HG03135 (cell line): ENCODE measurements around the gene SMCHD1.

Experiments used
- ATAC-seq: cut with Tn5 transposase; IDR thresholded peaks from one replicate; pipeline ENCODE4 v1.9.1; 2021; ENCODE audit warnings: mild to moderate bottlenecking, moderate library complexity; ENCODE audit not compliant: unreplicated experiment

SMCHD1 gene

GRCh38 chr18:2655178-2655953 lies at the start of gene SMCHD1:
SMCHD1 (plus strand) TSS chr18:2655726; CDS start chr18:2656076, 350 bp downstream.
- ATAC-seq, result peak; percentile 65

DNA sequence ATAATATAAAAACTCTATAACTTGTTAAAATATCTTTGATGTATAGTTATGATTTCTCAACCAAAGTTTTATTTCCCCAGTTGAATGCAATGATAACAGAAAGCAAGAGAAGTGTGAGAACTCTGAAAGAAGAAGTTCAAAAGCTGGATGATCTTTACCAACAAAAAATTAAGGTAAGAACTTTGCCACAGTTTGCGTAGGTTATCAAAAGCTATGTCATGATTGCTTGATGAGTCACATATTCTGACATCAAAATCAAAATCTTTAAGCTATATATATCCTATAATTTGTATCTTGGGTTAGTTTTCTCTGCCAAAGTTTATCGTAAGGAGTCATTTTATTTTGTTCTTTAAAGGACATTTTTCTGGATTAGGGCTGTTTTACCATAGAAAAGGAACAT lies 49.2 kb upstream of the SMCHD1 start:
- no peak for ATAC-seq

DNA sequence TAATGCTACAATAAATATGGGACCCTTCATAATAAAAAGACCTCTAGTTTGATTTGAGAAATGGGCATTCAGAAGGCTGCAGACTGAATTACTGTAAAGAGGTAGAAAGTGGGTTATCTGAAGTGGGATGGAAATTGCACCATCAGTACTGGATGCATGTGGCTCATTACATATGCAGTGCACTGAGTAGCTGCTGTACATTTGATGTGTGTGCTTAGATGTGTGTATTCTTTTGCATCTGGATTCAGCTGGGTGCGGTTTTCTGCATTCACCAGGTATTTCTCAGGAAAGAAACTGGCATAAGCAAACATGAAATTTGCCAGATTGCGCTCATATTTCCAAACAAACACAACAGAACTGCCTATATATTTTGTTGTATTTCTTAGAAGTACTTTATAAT lies 45.9 kb upstream of the SMCHD1 start:
- no peak for ATAC-seq

- no peak for ATAC-seq
These were observed 45.0 kb upstream of the SMCHD1 start for GRCh38 chr18:2610549-2610948.

DNA sequence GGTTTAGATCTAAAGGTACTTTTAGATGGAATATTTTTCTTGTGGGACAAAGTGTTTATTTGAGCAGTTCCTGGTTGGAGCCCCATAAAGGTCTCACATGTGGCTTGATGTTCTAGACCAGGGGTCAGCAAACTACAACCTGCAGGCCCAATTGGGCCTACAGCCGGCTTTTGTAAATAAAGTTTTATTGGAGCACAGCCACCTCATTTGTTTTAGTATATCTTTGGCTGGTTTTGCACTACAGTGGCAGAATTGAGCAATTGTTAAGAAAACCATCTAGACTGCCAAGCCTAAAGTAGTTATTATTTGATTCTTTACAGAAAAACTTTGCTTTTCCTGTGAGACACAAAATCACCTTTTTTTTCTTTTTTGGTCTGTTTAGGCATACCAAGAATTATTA lies 42.5 kb upstream of the SMCHD1 start:
- no peak for ATAC-seq

DNA sequence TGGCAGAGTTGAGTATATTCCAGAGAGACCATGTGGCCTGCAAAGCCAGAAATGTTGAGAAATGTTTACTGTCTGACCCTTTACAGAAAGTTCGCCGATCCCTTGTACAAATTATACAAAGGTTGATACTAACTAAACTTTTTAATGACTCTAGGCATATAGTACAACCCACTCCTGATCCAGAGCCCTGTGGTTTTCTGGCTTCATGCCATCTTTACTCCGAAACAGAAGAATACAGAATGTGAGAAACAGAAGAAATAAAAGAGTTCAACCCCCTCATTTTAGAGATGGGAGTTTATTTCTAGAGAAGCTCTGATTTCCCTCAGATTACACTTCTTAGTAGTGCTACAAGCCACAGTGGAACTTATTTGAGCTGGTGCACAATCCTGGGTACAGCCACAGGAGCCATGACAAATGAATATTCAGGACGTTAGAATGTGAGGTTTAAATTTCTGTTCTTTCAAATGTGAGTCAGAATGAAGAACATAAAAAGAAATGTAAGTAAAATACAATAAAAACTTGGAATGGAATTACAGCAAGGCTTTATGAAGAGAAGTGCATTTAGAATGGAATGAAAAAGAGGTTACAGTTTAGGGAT lies 38.0 kb upstream of the SMCHD1 start:
- no peak for ATAC-seq

DNA sequence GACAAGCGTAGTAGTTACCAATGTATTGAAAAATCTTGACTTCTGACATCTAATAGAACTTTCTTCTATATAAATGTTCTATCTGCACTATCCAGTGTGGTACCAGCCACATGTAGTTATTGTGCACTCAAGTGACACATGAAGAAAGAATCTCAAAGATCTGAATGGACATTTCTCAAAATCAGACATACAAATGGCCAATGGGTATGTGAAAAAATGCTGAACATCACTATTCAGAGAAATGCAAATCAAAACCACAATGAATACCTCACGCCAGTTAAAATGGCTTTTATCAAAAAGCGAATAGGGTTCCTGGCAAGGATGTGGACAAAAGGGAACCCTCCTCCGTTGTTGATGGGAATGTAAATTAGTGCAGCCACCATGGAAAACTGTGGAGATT lies 37.5 kb upstream of the SMCHD1 start:
- no peak for ATAC-seq

GRCh38 chr18:2625217-2625616 lies 30.3 kb upstream of the SMCHD1 start:
- ATAC-seq, result no peak

DNA sequence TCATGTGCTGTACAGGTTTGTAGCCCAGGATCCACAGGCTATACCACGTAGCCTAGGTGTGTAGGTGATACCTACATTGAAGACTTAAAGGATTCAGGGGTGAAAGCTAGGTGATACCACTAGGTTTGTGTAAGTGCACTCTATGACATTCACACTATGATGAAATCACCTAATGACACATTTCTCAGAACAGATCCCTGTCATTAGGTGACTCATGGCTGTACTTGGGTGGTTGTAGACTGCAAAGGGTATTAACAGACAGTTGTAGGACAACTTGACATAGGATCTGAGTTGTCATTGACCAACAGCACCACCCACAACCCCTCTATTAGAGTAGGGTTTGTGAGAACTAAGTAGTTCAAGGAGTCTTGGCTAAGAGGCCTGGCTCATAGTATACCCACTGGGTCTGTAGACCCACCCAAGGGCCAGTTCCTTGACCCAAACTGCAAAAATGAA lies 27.7 kb upstream of the SMCHD1 start:
- no peak for ATAC-seq

- ATAC-seq, result no peak
These were observed 26.5 kb upstream of the SMCHD1 start for GRCh38 chr18:2629003-2629402.

DNA sequence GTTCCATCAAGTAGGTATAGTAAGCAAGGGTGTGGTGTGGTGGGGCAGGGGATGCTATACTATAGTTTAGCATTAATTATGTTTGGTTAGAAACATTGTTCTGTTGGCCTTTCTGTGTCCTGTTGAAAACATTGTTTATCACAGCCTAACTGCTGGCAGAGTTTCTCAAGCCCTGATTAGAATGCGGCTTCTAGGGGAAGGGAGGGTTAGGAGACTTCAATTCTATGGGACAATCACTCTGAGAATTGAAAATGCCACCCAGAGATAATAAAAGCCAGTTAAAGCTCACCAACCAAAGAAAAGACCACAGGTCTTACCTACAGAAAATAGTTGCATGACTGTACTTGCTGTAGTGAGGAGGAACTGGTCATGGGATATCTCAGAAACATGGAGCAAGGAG lies 19.9 kb upstream of the SMCHD1 start:
- ATAC-seq, result no peak

DNA sequence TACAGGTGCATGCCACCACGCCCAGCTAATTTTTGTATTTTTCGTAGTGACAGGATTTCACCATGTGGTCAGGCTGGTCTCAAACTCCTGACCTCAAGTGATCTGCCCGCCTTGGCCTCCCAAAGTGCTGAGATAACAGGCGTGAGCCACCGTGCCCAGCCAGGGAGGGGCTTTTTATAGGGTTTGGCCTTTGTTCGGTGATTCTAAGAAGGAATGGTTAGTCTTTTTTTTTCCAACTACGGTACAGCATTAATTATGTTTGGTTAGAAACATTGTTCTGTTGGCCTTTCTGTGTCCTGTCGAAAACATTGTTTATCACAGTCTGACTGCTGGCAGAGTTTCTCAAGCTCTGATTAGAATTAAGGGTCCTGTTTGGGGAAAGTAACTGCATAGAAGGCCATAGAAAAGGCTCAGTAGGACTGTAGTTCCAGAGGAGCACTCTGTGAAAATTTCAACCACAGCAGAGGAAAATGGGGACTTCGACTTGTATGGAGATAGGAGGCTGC lies 19.3 kb upstream of the SMCHD1 start:
- peak; percentile 21 for ATAC-seq

- ATAC-seq, result peak; percentile 81
These were observed 13.9 kb upstream of the SMCHD1 start for GRCh38 chr18:2641638-2642037.

GRCh38 chr18:2642771-2643170 lies 12.8 kb upstream of the SMCHD1 start:
- no peak for ATAC-seq

- ATAC-seq, result no peak
These were observed 11.0 kb upstream of the SMCHD1 start for GRCh38 chr18:2644535-2644934.

GRCh38 chr18:2651981-2652380 lies 3.5 kb upstream of the SMCHD1 start:
- ATAC-seq, result no peak

DNA sequence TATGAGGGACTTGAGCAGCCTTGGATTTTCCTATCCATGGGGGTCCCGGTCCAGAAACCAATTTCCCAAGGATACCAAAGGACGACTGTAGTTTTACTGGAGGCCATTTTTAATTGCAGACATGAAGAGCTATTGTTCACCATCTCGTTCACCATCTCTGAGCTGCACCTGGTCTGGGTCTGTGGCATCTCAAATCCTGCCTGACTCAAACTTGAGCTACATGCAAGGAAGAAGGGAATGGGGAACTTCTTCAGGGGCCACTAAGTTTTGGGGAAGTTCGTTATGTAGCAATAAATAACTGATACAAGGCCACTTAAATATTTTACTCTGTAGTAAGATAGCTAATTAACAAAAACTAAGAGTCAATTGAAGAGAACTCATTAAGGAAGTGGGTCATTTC lies 2.1 kb upstream of the SMCHD1 start:
- ATAC-seq, result no peak

DNA sequence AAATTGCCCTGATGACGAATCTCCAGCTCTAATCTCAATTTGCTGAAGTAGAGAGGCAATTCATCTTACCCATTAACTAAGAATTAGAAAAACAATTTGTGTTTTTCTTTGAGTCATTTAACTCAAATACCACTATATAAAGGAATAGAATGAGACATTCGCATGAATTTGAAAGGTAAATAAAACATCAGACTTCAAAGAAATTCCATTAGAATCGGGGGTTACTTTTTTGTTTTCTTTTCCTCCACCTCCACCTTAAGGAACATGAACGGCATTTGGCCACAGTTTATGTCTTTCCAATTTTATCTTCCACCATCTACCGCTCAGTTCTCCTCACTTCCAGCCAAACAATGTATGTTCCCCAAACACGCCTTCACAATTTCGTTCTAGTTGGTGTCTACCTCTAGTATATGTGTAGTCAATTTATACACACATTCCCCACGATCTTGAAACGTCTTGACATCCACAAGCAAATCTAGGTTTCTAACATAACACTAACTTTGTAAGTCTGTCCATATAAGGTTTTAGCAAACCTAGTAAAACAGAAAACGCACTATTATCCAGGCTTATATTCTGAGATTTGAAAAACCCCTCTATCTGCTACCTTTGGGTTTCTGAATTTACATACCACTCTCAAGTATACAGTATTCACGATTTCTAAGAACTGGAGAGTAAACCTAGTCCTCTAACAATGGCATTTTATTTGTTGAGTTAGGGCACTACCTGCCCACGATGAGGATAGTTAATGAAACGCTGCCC lies 1.2 kb upstream of the SMCHD1 start:
- ATAC-seq, result no peak

DNA sequence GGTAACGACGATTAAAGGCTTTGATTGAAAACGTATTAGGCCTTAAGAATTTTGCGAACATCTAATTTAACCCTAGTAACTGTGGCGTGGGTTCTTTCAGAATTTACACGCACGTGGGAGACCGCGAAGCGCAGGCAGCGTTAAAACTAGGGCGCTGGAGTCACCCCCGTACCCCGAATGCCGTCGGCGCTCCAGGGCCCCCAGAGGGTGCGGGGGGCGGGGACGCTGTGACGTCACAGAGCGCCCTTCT lies 673 bp upstream of the SMCHD1 start:
- peak; percentile 26 for ATAC-seq

DNA sequence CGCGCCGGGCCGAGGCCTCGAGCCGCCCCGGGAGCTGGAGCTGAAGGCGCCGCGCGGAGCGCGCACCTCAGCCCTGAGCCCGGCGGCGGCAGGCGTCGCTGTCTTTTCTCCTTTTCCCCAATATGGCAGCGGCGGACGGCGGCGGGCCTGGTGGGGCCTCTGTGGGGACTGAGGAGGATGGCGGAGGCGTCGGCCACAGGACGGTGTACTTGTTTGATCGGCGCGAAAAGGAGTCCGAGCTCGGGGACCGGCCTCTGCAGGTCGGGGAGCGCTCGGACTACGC lies 369 bp downstream of the SMCHD1 start:
- ATAC-seq, result peak; percentile 30

- peak; percentile 18 for ATAC-seq
These were observed 883 bp downstream of the SMCHD1 start for GRCh38 chr18:2656237-2656980.
